DMS153 treated with DMSO at 0.1 percent for 48 hours (cell line): ENCODE results near the gene KLHL26.

ENCODE experiments used
- DNase-seq: peaks from one replicate; lab custom pipeline; 2025; ENCODE audit not compliant: unreplicated experiment; lab: John Stamatoyannopoulos, UW

Gene KLHL26

GRCh38 chr19:18646535-18647370, 9.9 kb downstream of the KLHL26 start:
- DNase-seq, result no peak

- no peak for DNase-seq
These were observed 10.5 kb downstream of the KLHL26 start for GRCh38 chr19:18647371-18647767.

GRCh38 chr19:18647807-18648206, 11.0 kb downstream of the KLHL26 start:
- DNase-seq, result no peak

- DNase-seq, result no peak
These were observed 12.1 kb downstream of the KLHL26 start for GRCh38 chr19:18648973-18649315.

GRCh38 chr19:18649371-18650020, 12.7 kb downstream of the KLHL26 start:
- no peak for DNase-seq

GRCh38 chr19:18650021-18650390, 13.2 kb downstream of the KLHL26 start:
- DNase-seq, result no peak

- DNase-seq, result no peak
These were observed 13.7 kb downstream of the KLHL26 start for GRCh38 chr19:18650468-18651041.

- no peak for DNase-seq
These were observed 14.5 kb downstream of the KLHL26 start for GRCh38 chr19:18651300-18651699.

- DNase-seq, result no peak
These were observed 14.9 kb downstream of the KLHL26 start for GRCh38 chr19:18651733-18652132.

- no peak for DNase-seq
These were observed 17.0 kb downstream of the KLHL26 start for GRCh38 chr19:18653853-18654252.

- DNase-seq, result no peak
These were observed 17.6 kb downstream of the KLHL26 start for GRCh38 chr19:18654469-18654868.

GRCh38 chr19:18655173-18655844, 18.5 kb downstream of the KLHL26 start:
- DNase-seq, result no peak

GRCh38 chr19:18656337-18657086, 19.7 kb downstream of the KLHL26 start:
- DNase-seq, result no peak

GRCh38 chr19:18657590-18658365, 20.9 kb downstream of the KLHL26 start:
- DNase-seq, result no peak

- no peak for DNase-seq
These were observed 21.6 kb downstream of the KLHL26 start for GRCh38 chr19:18658366-18658855.

GRCh38 chr19:18659281-18660050, 22.6 kb downstream of the KLHL26 start:
- DNase-seq, result no peak

- no peak for DNase-seq
These were observed 23.5 kb downstream of the KLHL26 start for GRCh38 chr19:18660051-18660910.

GRCh38 chr19:18660939-18661670, 24.3 kb downstream of the KLHL26 start:
- no peak for DNase-seq
